NCI-H2227 (cell line): ENCODE data around the gene ANKRD13D.
A peak's percentile ranks its signal among the peaks of the same experiment; 100 is the strongest.

Source experiments
- DNase-seq: peaks from one replicate; lab custom pipeline; 2025; ENCODE audit not compliant: unreplicated experiment; lab: John Stamatoyannopoulos, UW

Gene ANKRD13D

DNA sequence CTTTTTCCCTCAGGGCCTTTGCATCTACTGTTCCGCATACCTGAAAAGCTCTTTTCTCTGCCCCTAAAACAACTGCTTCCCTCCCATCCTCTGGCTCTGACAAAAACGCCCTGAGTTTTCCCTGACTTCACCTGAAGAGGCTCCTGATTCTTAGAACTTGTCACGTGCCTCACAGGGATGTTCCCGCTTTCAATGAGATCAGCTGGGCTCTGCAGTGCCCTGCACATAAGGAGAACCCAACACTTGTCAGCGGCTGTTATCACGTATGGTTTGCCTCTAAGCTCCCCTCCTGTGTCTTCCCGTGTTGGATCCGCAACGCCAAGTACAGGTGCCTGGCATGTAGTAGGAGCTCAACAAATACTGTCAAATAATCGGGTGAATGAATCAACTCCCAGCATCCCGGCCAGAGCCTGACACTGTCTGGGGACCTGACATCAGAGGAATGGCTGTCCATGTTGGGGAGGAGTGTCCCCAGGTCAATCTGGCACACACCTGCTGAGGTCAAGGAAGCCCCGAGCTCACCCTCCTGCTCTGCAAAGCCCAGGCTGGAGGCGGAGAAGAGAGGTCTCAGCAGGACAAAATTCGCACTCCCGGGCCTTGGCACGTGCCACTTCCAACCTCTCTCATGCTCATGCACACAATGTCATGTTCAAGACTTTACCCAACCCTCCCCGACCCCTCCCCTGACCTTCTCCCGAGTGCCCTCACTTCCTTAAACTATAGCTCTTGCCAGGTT lies 27.0 kb upstream of the ANKRD13D start:
- DNase-seq: peak; percentile 33

DNA sequence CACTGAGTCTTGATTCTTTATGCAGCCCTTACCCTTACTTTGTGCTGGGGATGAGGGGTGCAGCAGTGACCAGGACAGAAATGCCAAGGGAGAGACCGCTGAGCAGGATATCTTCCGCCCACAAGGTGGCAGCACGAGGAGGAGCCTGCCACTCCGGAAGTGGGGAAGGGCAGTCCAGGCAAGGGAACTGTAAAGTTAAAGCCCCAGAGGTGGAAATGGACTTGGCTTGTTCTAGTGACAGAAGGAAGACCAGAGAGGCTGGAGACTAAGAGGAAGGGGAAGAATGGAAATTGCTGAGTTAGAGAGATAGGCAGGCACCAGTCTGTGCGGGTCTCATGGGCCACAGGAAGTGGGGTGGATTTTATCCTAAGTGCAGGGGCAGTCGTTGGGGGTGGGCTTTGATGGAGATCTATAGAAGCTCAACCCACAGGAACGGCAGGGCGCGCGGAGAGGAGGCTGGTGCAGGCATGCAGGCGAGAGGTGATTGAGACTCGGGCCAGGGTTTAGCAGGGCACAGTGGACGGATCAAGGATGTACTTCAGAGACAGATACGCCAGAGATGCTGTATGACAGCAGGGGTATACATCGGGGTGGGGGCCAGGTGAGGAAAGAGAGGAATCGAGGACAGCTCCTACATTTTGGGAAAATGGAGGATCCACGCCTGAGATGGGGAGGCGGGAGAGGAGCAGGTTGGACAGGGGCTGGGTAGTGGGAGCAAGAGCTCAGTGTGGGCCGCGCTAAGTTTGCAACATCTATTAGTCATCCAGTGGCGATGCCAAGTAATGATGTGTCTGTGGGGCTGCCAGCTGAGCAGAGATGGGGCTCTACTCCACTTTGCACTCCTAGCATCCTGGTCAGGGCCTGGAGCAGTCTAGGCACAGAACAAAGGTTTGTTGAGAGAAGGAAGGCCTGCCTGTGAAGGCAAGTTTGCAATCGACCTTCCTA lies 26.1 kb upstream of the ANKRD13D start:
- DNase-seq: peak; percentile 85

DNA sequence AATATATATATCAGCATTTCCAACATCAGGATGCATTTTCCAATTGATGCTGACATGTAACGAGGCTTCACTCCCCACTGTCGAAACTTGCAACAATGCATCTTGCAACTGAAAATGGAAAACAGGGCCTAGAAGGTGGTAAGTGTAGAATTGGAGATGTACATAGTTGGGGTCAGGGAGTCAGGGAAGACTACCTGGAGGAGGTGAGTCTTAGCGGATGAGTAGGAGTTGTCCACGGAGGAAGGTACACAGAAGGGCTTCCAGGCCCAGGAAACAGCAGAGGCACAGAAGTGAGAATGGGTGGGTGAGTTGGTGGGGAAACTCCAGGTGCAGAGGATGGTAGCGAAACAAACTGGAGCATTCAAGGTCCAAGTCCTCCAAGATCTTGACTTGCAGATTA lies 24.8 kb upstream of the ANKRD13D start:
- DNase-seq: no peak

DNA sequence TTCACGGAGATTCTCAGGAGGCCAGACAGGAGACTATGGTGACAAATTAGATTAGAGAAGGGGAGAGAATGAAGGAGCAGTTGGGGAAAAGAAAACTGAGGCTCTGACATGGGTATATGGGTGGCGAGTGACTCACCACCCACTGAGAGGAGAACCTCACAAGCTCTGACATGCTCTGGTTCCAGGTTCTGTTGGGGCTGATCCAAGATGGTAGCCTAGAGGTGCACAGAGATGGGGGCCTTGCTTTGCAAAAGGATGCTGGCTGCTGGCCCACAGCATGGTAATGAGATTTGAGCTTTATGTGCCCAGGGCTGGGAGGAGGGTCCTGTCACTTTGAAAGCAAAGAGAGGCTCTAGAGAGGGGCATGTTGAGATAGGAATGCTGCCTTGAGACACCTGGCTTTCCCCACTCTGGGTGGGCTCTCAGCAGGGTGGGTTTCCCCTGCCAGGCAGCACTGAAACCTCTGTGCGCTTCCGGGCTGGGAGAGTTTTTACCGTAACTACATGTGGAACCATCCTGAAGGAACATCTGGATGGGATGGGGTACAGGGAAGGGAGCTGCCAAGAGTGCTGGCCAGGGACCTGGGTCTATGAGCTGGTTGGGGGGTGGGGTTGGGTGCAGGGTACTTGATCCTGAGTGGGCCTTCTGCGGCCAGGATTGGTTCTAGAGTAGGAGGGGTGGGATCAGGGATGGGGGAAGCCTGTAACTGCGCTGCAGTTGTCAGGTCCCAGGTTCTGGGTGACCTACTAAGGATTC lies 24.0 kb upstream of the ANKRD13D start:
- no peak for DNase-seq

DNA sequence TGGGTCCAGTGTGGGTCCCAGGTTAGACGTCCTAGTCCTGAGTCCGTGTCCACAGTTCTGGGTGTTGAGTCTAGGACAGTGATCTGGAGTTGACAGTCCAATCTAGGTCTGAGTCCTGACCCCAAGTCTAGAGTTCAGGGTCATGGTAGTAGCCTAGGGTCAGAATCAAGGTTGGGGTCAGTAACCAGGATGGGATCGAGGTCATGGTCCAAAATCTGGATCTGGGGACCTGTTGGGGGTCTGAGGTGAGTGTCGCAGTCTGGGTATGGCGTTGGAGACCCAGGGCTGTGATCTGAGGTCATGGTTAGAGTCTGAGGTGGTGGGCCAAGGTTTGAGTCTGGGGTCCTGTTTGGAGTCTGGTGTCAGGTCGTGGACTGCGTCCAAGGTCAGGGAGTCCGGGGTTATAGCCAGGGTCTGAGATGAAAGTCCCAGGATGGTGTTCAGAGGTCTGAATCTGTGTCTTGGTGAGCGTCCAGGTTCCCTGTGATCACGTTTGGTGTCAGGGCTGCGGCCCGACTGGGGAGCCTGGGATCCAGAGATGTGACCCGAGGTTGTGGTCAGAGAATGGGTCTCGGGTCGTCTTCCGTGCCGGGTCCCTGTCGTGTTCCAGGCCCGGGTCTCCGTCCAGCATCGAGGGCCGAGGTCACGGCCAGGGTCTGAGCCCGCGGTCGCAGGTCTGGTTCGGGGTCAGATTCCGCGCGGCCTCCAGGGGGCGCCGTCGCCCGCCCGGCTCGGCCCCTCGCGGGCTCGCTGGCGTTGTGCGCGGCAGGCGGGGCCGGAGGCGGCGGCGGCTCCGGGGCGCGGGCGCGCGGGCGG lies 23.3 kb upstream of the ANKRD13D start:
- DNase-seq: peak; percentile 75

DNA sequence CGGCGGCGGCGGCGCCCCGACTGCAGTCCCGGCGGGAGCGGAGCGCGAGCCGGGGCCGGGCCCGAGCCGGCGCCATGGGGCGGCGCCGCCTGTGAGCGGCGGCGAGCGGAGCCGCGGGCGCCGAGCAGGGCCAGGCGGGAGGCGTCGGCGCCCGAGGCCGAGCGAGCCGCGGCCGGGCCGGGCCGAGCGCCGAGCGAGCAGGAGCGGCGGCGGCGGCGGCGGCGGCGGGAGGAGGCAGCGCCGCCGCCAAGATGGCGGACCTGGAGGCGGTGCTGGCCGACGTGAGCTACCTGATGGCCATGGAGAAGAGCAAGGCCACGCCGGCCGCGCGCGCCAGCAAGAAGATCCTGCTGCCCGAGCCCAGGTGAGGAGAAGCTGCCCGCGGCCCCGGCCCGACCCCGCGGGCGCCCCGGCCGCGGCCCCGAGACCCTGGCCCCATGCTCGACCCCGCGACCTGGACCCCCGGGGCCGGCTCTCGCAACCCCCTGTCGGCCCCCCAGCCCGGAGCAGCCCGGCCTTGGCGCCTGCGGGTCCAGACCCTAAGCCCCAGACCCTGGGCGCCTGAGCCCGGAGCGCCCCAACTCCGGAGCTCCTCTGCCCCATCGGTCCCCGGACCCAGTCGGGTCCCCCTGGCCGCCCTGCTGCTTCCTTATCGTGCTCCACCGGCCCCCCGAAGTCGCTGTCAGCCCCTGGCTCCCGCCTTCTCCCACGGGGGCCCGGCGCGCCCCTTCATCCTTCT lies 22.5 kb upstream of the ANKRD13D start, which contains the start of gene GRK2:
Gene GRK2, plus strand, starts transcription at position 25 of the 739 bp plus-strand sequence. Its CDS starts 227 bp downstream, at position 252.
- DNase-seq: peak; percentile 78

DNA sequence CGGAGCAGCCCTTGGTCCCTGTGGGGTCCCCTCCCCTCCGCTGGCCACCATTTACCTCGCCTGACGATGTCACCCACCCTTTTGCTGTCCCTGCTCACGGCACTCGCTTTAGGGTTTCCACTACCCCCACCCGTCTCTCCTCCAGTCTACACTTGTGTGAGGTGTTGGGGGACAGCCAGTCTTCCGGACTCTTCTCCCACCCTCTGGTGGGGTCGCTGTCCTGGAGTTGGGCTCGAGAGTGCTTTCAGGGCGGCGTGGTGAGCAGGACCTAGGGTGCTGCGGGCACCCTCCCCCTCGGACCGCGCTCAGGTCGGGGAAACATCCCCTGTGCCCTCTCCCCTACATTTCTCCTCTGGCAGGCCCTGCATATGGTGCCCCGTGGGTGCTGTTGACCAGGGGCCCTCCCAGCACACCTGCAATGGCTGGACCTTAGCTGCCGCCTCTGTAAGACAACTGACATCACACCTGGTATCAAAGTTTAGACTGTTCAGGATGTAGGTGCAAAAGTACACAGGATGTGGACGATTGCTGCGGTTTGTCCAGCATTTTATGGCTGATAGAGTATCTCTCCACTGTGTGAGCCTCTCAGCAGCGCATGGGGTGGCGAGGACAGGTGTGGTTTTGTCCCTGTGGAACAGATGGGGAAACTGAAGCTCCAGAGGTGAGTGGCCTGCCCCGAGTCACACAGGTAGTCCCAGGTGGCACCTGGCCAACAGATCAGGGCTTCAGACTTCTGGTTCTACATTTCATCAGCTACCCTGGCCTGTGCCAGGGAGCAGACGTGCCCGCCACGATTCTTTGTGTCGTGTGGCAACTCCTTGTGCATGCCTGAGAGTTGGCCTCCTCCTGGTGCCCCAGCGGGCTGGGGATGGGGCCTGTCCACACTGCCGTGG lies 21.7 kb upstream of the ANKRD13D start:
- no peak for DNase-seq

DNA sequence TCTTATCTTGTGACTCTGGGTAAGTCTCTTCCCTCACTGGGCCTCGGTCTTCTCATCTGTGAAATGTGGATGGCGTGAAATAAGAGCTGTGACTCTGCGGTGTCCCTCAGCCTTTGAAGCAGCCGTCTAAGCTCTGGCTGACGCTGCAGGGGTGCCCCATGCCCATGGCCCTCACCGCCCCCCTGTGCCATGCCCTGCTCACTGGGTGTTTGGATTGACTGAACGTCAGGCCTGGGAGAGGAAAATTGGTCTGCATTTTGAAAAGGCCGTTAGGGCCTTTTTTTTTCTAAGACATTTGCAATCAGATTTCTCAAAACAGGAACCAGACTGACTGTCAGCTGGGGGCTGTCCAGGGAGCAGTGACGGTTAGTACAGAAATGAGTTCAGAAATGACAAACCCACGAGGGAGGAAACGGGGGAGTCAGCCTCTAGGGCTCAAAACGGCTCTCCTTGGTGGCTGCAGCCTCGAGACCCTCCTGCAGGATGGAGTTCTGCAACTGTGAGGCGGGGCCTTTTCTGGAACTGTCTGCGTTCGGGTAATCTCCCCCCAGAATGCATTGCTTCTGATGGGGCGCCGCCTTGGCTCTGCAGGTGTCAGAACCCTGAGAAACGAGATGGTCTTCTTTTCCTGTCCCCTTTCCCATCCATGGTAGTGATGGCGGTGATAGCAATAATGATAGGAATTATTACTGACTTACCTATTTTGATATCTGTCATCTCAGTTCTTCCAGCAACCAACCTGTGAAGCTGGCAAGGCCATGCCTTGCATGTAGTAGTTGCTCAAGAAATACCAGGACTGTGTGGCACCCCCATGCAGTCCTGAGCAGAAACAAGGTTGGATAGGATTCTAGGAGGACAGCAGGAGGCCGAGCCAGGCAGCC lies 20.8 kb upstream of the ANKRD13D start:
- no peak for DNase-seq

DNA sequence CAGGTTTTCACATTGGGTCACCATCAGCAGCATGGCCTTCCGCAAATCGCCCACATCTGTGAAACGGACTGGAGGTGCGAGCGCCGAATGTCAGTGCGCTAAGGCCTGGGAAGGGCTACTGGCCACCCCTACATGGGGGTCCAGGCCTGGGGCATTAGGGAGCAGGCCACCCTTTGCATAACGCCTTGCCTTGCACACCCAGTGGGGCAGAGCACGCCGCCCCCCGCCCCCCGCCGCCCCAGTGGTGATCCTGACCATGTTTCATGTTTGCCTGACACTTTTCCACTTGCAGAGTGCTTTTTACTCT lies 20.2 kb upstream of the ANKRD13D start:
- no peak for DNase-seq

DNA sequence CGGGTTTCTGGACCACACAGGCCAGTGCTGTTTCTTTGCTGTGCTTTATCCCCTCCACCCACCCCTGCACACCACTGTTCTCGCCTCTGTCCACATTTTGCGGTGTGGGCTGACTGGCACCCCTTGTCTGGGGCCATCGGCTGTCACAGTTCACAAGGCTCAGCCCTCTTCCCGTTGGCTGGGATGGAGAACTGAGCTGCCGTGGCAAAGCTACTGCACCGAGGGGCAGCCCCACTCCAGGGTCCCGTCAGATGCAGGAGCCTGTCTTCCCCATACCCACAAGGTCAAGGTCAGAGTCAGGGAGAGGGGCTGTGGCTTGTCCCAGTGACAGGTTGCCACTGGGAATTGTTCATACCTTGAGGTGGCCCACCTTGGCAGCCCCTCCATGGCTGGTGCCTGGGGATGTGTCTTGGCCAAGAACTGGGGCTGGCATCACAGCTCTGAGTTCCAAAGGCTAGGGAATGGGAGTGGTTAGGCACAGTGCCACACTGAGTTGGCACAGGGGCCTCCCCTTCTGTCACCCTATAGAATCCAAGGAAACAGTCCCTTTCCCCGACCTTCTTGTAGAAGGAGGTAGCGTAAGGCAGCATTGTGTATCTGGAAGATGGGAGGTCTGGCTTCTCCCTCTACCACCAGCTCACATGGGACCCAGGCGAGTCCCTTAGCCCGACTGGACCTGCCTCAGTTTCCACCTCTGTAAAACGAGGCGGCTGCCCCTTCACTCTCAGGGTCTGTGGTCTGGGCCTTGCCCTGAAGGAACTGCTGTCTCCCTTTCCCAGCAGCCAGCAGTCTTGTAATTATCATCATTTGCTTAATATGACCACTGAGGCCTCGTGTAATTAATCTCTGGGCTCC lies 19.5 kb upstream of the ANKRD13D start:
- DNase-seq: no peak

DNA sequence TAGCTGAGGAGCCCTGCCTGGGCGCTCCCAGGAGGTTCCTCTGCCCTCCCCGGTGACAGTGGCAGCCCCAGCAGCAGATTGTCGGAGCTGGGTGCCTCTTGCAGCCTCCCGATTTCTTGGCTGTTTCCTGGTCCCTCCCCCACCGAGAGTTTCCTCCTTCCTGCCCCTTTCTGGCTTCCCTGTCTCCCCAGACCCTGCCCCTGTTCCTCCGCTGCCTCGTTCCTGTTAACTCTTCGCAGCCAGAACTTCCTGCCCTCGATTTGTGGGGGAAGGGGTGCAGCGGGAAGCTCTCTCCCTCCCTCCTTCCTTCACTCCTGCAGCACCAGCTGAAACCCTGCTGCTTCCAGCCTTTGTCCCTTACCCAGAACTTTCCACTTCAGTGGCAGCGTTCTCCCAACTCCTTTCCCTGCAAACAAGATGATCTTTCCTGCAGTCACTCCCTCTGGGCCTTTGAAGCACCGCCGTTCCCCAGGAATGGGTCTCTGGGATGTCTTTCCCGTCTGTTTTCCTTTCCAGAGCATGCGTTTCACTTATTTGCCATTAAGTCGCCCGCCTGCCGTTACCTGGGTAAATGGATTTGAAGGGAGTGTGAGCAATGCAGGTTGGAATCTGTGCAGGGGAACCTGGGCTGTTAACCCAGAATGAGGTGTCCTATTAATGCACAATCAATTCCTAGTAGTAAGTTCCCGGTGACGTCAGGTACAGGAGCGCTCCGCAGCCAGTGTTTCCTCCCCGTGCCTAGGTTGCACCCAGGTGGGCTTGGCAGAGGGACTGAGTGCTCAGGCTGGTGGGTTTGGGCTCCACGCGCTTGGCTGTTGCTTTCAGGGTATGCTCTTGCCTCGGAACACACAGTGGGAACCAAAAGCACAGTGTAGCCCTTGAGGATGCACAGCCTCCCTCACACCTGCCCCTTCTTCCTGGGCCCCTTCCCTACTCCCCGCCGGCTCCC lies 18.6 kb upstream of the ANKRD13D start:
- DNase-seq: no peak

DNA sequence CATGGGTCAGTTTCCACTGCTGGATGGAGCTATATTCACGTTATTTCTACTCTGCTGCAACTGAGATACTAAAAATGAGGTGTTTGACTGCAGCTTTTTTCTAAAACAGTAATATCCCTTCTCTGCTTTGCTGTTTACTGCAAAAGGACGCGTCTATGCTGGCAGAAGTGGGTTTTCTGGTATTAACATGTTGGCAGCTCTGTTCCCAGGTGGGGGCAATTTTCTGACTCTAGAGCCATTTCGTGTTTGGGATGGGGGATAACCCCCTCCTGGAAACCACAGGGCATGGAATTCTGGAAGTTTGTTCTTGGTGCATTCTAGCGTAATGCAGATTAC lies 17.9 kb upstream of the ANKRD13D start:
- no peak for DNase-seq

DNA sequence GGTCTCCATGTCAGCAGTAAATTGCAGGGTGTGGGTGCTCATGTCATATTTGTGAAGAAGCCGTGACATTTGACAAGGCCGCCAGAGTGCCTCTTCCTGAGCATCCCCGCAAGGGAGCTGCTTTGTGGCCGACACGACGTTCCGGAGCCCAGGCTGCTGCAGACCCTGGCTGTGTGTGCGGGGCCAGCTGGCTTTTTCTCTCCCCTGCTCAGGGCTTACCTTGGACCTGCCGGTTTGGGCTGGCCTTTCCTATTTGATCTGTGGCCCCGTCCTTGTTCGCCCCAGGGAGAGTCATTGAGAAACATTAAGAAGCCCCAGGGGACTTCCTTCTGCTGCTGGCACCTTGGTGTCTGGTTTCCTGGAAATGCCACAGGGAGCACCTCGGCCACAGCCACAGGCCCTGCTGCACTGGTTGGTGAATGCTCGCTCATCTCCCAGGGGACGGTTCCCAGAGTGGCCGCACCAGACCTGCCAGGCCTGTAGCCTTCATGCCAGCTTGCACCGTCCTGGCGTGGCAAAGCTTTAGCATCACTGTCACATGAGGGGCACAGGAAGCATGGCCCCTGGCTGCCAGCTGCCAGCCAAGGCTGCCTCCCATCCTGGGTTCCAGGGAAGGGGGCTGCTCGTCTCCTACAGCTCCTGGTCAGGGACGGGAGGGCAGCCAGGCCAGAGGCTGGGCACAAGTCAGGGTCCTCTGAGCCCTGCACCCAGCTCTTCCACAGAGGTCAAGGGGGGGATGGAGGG lies 17.4 kb upstream of the ANKRD13D start:
- peak; percentile 31 for DNase-seq

DNA sequence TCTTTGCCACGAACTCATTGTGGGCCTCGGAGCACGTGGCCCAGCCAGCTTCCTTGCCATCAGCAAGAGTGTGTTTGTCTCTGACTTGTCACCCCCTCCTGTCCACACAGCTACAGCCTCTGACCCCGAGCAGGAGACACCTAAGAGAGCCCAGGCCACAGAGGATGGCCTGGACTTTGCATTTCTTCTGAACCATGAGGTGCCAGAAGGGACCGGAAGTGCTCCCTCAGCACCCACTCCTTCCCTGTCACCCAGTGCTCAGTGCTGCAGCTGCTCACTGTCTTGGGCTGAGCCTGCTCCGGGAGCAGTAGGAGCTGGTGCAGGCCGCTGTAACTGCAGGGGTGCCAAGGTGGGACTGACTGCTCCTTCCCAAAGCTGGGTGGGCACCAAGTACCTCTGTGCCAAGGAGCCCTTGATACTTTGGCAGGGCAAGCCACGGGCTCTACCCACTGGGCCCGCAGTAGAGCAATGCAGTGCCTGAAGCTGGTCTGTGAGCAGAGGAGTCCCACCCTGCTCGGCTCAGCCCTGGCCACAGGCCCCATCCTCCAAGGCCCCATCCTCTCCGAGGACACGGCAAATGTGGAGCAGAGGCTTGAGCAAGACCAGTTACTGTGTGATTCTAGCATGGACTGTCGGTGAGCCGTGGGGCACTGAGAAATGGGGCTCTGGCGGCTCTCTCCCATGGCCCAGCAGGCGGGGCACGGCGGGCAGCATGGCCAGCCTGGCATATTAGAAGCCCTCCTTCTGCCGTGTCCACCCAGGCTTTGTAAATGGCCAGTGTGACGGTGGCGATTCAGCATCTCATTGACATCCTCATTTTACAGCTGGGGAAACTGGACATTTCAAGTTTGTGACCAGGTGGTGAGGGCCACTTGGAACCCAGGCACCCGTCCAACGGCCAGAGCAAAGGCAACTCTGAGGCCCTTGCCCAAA lies 16.5 kb upstream of the ANKRD13D start:
- DNase-seq: no peak
